Epidermal melanocyte (primary cell): ENCODE results near the gene DRD2.
"Not testable (repeated sequence)": the region's sequence is repeated elsewhere in the genome, so short reads cannot be mapped to it uniquely, and the experiment has no call there.

Experiments used
- DNase-seq: peaks from one replicate; pipeline ENCODE4 v3.0.0; 2011; ENCODE audit warnings: low spot score; ENCODE audit not compliant: insufficient read length

Gene DRD2

DNA sequence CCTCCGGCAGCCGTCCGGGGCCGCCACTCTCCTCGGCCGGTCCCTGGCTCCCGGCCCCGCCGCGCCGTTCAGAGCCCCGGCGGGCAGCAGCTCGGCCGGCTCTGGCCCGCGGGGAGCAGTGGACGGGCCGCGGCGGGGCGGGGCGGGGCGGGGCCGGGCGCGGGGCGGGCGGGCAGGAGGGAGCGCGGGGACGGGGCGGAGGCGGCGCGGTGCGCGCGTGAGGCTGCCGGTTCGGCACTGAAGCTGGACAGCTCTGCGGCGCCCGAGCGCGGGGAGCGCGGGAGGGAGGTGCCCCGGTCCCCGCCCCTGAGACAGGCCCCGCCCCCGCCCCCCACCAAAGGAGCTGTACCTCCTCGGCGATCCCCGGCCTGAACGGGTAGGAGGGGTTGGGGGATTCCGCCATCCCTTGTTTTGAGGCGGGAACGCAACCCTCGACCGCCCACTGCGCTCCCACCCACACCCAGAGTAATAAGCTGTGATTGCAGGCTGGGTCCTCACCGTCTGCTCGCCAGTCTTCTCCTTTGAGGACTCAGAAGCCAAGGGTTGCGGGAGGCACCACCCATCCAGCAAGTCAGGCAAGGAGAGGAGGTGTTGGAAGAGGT lies at the start of gene DRD2:
TSS of gene DRD2 (minus strand) at position 239 of the 602 bp plus-strand sequence. CDS start 50,747 bp downstream, outside the sequence.
- no peak for DNase-seq

DNA sequence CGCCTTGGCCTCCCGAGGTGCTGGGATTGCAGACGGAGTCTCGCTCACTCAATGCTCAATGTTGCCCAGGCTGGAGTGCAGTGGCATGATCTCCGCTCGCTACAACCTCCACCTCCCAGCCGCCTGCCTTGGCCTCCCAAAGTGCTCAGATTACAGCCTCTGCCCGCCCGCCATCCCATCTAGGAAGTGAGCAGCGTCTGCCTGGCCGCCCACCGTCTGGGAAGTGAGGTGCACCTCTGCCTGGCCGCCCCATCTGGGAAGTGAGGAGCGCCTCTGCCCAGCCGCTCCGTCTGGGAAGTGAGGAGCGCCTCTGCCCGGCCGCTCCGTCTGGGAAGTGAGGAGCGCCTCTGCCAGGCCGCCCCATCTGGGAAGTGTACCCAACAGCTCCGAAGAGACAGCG lies 48.7 kb upstream of the DRD2 start:
- not testable (repeated sequence) for DNase-seq

DNA sequence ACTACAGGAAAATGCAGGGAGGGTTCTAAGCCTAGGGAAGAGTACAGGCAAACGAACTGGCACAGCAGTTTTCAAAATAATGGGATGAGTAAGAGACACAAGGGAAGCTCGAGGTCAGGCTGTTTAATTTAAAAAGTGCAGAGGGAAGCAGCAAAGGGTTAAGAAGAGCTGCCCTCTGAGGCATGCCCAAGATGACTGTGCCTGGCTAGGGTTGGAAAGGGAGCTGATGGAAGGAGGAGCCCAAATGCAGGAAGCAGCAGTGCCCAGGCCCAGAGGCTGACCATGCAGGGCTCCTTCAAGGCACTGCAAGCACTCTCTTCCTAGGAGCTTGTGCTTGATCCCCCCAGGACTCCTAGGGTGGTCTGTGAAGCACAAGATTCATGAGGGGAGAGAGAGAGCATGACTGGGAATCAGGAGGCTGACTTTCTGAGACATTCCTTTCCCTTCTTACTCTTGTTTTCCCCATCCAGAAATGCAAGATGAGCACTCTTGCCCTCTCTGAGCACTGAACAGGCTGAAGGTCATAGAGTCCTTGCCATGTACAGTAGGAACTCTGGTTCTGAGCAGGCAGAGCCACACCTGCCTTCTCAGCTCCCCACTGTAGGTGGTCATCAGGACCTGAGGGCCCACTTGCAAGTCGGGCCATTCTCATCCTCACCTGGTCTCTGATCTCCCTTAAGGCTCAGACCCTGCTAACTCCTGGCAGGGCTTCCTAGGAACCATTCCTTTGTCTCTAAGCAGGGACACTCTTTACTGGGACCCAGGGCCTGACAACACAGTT lies 46.7 kb upstream of the DRD2 start:
- DNase-seq, result no peak

GRCh38 chr11:113519989-113520613 lies 44.9 kb upstream of the DRD2 start:
- no peak for DNase-seq

DNA sequence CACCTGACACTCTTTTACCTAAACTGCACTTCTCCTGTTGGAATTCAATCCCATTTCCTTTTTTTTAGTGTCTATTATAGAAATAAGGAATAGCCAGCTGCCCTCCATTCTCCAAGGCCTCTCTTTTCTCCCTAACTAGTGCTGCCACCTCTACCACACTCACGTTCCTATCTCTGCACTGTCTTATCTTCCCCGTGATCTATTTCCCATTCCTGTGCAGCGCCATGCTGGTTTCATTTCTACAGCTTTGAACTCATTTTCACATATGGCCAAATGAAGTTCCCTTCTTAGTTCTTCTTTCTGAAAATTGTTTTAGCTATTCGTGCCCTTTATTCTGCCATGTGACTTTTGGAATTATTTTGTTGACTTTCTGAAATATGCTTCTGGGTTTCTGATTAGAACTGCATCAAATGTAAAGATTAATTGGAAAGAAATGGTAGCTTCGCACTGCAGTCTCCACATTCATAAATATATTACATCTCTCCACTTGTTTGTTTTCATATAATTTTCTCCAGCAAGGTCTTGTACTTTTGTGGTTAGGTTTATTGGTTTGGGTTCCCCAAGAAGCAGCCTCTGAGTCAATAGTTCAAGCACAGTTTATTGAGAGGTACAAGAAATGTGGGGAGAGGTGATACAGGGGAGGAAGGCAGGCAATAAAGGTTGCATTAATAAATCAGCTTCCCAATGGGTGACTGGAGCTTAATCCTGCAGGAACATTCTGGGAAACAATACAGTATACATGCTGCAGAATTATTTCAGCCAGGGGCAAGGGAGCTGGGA lies 43.7 kb upstream of the DRD2 start:
- DNase-seq, result no peak

DNA sequence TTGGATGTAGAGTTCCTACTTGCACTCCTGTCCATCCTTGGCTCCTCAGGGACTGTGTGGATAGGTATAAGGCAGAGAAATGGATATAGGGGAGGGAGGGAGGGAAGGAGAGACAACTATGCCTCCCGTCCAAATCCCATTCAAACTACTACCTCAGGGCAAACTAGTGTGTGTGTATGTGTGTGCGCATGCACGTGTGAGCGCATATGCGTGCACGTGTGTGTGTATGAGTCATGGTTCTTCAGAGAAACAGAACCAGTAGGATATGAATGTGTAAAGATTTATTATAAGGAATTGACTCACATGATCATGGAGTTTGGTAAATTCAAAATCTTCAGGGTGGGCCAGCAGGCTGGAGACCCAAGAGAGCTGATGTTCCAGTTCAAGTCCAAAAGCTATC lies 42.2 kb upstream of the DRD2 start:
- no peak for DNase-seq

DNA sequence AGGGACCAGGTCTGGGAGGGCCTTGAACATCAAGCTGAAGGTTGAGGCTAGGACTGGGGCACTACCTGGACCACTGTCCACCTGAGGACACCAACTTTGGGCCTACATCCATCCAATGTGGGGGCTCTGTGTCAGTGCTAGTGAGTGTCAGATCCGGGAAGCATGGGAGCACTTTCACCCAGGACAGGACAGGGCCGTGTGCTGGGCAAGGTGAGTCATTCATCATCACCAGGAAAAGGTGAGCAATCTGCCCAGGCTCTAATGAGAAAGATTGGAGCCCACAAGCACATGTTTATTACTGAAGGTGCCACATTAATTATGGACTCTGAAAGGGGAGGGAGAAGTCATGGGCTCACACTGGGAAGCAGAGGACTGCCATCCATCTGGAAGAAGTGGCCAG lies 39.7 kb upstream of the DRD2 start:
- no peak for DNase-seq

DNA sequence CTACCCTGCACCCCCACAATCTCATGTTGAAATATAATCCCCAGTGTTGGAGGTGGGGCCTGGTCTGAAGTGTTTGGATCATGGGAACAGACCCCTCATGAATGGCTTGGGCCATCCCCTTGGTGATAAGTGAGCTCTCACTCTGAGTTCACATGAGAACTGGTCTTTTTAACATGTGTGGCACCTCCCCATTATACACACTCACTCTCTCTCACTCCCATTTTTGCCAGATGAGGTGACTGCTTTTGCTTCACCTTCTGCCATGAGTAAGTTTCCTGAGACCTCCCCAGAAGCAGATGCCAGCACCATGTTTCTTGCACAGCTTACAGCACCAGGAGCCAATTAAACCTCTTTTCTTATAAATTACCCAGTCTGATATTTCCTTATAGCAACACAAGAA lies 32.1 kb upstream of the DRD2 start:
- no peak for DNase-seq

- DNase-seq, result no peak
These were observed 31.7 kb upstream of the DRD2 start for GRCh38 chr11:113506893-113507292.

- no peak for DNase-seq
These were observed 31.3 kb upstream of the DRD2 start for GRCh38 chr11:113506461-113506860.

DNA sequence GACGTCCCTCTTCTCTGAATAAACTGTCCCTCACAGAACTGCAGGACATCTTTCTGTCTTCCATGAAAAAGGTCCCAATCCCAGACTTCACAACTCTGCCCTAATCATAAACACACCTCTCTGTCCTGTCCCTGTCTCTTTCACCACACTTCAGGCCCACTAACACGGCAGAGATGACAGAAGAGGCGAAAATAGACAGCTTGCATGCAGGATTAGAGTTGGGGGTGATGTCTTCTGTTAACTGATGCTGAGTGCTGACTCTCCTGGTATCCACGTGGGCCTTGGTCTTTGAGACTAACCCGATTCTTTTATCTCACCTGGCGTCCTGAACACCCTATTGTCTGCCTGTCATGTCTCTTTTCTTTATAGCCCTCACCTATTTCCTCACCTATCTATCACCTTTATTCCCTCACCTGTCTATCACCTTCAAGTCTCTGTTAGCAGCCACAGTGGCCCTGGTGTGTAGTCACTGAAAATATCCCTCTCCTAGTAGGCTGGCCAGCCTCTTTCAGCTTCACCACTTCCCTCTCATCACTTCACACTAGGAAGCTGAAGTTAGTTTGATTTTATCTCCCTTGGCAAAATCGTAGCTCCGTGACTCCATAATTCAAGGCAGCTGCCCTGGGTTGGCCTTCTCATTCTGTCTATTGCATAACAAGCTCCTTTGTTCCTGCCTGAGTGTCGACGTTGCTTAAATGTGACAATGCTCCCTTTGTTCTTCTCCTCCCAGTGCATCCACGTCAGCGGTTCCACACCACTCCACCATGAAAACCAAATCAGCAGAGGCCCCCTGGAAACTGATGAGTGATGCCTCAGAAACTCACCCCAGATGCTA lies 30.6 kb upstream of the DRD2 start:
- peak; percentile 82 for DNase-seq

GRCh38 chr11:113505046-113505445 lies 29.8 kb upstream of the DRD2 start:
- no peak for DNase-seq

- DNase-seq, result no peak
These were observed 29.4 kb upstream of the DRD2 start for GRCh38 chr11:113504586-113504985.

- no peak for DNase-seq
These were observed 28.9 kb upstream of the DRD2 start for GRCh38 chr11:113504071-113504470.

- DNase-seq, result no peak
These were observed 22.1 kb upstream of the DRD2 start for GRCh38 chr11:113497066-113497910.

GRCh38 chr11:113496026-113496651 lies 20.9 kb upstream of the DRD2 start:
- no peak for DNase-seq

- no peak for DNase-seq
These were observed 18.8 kb upstream of the DRD2 start for GRCh38 chr11:113494021-113494420.

DNA sequence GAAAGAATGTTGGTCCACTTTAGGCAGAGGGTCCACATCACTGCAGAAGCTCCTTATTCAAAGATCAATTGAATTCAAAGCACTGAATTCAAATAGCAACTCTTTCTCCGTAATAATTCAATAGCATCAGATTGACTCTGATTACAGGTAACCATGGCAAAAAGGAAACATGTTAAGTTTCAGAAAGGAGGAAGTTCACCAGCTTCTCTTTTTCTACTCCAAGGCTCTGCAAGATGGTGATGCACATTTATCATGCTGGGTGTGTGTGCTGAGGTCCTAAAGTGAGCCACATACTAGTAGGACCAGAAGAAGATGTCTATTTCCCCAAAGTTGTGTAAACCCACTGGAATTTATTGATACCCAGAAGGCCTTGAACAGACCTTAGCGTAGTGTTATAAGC lies 18.0 kb upstream of the DRD2 start:
- DNase-seq, result no peak

GRCh38 chr11:113488931-113489351 lies 13.7 kb upstream of the DRD2 start:
- no peak for DNase-seq

- DNase-seq, result no peak
These were observed 12.4 kb upstream of the DRD2 start for GRCh38 chr11:113487622-113488021.
